ENCODE results near the gene MXRA7.
"Not testable (repeated sequence)": the region's sequence is repeated elsewhere in the genome, so short reads cannot be mapped to it uniquely, and the experiment has no call there.

The MXRA7 gene

GRCh38 chr17:76725580-76726230, 14.9 kb upstream of the MXRA7 start:
- DNase-seq (ENCODE audit: extremely low spot score): peak; percentile 69
- no peak for TF ChIP-seq CTCF (IDR thresholded peaks at IDR 0.05; ENCODE audit: control extremely low read depth, extremely low read depth, low read depth, missing control alignments)
- ChIA-PET POLR2A (interaction anchor here (0.6 to 3.2 kb wide), 4 partner anchors 8 to 12 kb away, joined by 4 to 58 read pairs (median 10); partner anchors contain the start of genes MFSD11 and SRSF2), CTCF (interaction anchor here (1.3 to 6.4 kb wide), 2 partner anchors 10 kb away, joined by 3 to 45 read pairs; no protein-coding TSS in a partner anchor)

- ChIA-PET POLR2A (no interaction called here), CTCF (interaction anchor here (6.4 kb wide), 1 partner anchor 8 kb away, joined by 45 read pairs; no protein-coding TSS in a partner anchor)
- TF ChIP-seq CTCF (IDR thresholded peaks at IDR 0.05; ENCODE audit: control extremely low read depth, extremely low read depth, low read depth, missing control alignments): no peak
- DNase-seq (ENCODE audit: extremely low spot score): no peak
Measured at GRCh38 chr17:76723812-76724211, 13.0 kb upstream of the MXRA7 start.

GRCh38 chr17:76722977-76723376, 12.2 kb upstream of the MXRA7 start:
- CTCF ChIA-PET: interaction anchor here (6.4 kb wide), 1 partner anchor 8 kb away, joined by 45 read pairs; no protein-coding TSS in a partner anchor
- POLR2A ChIA-PET: interaction anchor here (0.7 kb wide), 1 partner anchor 9 kb away, joined by 7 read pairs; no protein-coding TSS in a partner anchor
- DNase-seq (ENCODE audit: extremely low spot score): not testable (repeated sequence)

- DNase-seq (ENCODE audit: extremely low spot score): no peak
- ChIA-PET CTCF (interaction anchor here (0.8 to 6.4 kb wide), 2 partner anchors 7 to 14 kb away, joined by 3 to 45 read pairs; no protein-coding TSS in a partner anchor), POLR2A (interaction anchor here (0.7 kb wide), 1 partner anchor 10 kb away, joined by 7 read pairs; no protein-coding TSS in a partner anchor)
- no peak for TF ChIP-seq CTCF (IDR thresholded peaks at IDR 0.05; ENCODE audit: control extremely low read depth, extremely low read depth, low read depth, missing control alignments)
Measured at GRCh38 chr17:76722279-76722678, 11.5 kb upstream of the MXRA7 start.

- DNase-seq (ENCODE audit: extremely low spot score): no peak
- TF ChIP-seq CTCF (IDR thresholded peaks at IDR 0.05; ENCODE audit: control extremely low read depth, extremely low read depth, low read depth, missing control alignments): no peak
- POLR2A ChIA-PET: interaction anchor here (0.5 kb wide), 1 partner anchor 106 kb away, joined by 9 read pairs; no protein-coding TSS in a partner anchor
- CTCF ChIA-PET: interaction anchor here (0.8 kb wide), 1 partner anchor 13 kb away, joined by 3 read pairs; no protein-coding TSS in a partner anchor
Measured at GRCh38 chr17:76721463-76721862, 10.7 kb upstream of the MXRA7 start.

- ChIA-PET POLR2A (interaction anchor here (0.5 kb wide), 1 partner anchor 105 kb away, joined by 9 read pairs; no protein-coding TSS in a partner anchor), CTCF (no interaction called here)
- DNase-seq (ENCODE audit: extremely low spot score): no peak
- TF ChIP-seq CTCF (IDR thresholded peaks at IDR 0.05; ENCODE audit: control extremely low read depth, extremely low read depth, low read depth, missing control alignments): no peak
Measured at GRCh38 chr17:76720941-76721340, 10.2 kb upstream of the MXRA7 start.

- no peak for DNase-seq (ENCODE audit: extremely low spot score)
- no peak for TF ChIP-seq CTCF (IDR thresholded peaks at IDR 0.05; ENCODE audit: control extremely low read depth, extremely low read depth, low read depth, missing control alignments)
- CTCF ChIA-PET: interaction anchor here (1.6 kb wide), 1 partner anchor 197 kb away, joined by 7 read pairs; no protein-coding TSS in a partner anchor
- POLR2A ChIA-PET: no interaction called here
Measured at GRCh38 chr17:76720211-76720610, 9.4 kb upstream of the MXRA7 start.
